Gastroesophageal sphincter (tissue), 4 donors: ENCODE data around the gene PTS. TPM values are rescaled to one million over a fixed set of nuclear protein-coding genes. Genes with fewer than 3 reads are reported as not detected.
"Not testable (repeated sequence)": the region's sequence is repeated elsewhere in the genome, so short reads cannot be mapped to it uniquely, and the experiment has no call there.

Experiments used
- ATAC-seq: fragments of 150-250 bp; one replicate; pipeline ENCODE4 v1.9.1; 2016; ENCODE audit warnings: mild to moderate bottlenecking, moderate library complexity
- H3K27ac ChIP-seq, 4 donors: fragments of 200-600 bp; sonication (generic) in 3 of 4; 1 replicate in 3 of 4; 2 replicates in 1 of 4; pipeline ENCODE4 v1.5.1; 2016 to 2019
- H3K27me3 ChIP-seq: fragments of 200-600 bp; sonication (generic); one replicate; pipeline ENCODE4 v1.5.1; 2019
- H3K36me3 ChIP-seq, 2 donors: fragments of 200-600 bp; sonication (generic); one replicate each; pipeline ENCODE4 v1.5.1; 2019; ENCODE audit warnings: control low read depth in 1 of 2
- H3K4me1 ChIP-seq, 3 donors: fragments of 200-600 bp; sonication (generic); 1 replicate in 2 of 3; 2 replicates in 1 of 3; pipeline ENCODE4 v1.5.1; 2016 to 2019; ENCODE audit warnings: control low read depth in 2 of 3
- H3K4me3 ChIP-seq, 2 donors: fragments of 200-600 bp; sonication (generic); one replicate each; pipeline ENCODE4 v1.5.1; 2019; ENCODE audit warnings: mild to moderate bottlenecking in 1 of 2, moderate library complexity in 1 of 2
- H3K9me3 ChIP-seq, 3 donors: fragments of 200-600 bp; sonication (generic); one replicate each; pipeline ENCODE4 v1.5.1; 2017 to 2019; ENCODE audit warnings: control low read depth in 2 of 3
- EP300 ChIP-seq: sonication (generic); formaldehyde crosslinking; IDR thresholded peaks from one replicate; pipeline ENCODE4 v1.6.1; 2017; ENCODE audit warnings: antibody characterized with exemption, mild to moderate bottlenecking
- POLR2A ChIP-seq, 2 donors: fragments of 450-650 bp; IDR thresholded peaks; one replicate each; pipeline ENCODE4 v1.6.1; 2017; ENCODE audit warnings: antibody characterized with exemption in 2 of 2, mild to moderate bottlenecking in 2 of 2, moderate library complexity in 1 of 2
- POLR2AphosphoS5 ChIP-seq: sonication (generic); formaldehyde crosslinking; IDR thresholded peaks from one replicate; pipeline ENCODE4 v1.6.1; 2017; ENCODE audit warnings: antibody characterized with exemption
- WGBS, 2 donors: methylation state at CpG; one replicate each; pipeline ENCODE4 v1.1.5; 2018; ENCODE audit warnings: low coverage in 1 of 2; 5-methylcytosine and 5-hydroxymethylcytosine counted together
- total RNA-seq, 4 donors: library from RNA; depleted of rRNA; stranded (reverse); fragments of >200 nt; gene quantifications; one replicate each; pipeline ENCODE4 v1.1.0, GENCODE V29; 2016
- TF ChIP-seq, protein P1 (sequence below), 4 experiments: fragments of 200-600 bp in 2 of 4; fragments of 450-650 bp in 2 of 4; sonication (generic) in 1 of 4; IDR thresholded peaks; one replicate each; pipeline ENCODE4 v1.5.1; 2017 to 2019; ENCODE audit warnings: antibody characterized with exemption in 4 of 4, mild to moderate bottlenecking in 2 of 4, moderate library complexity in 2 of 4

Gene PTS
- total RNA-seq, 4 donors from 2014 or later: 19.4 to 38.1 (median 23.3) TPM

DNA sequence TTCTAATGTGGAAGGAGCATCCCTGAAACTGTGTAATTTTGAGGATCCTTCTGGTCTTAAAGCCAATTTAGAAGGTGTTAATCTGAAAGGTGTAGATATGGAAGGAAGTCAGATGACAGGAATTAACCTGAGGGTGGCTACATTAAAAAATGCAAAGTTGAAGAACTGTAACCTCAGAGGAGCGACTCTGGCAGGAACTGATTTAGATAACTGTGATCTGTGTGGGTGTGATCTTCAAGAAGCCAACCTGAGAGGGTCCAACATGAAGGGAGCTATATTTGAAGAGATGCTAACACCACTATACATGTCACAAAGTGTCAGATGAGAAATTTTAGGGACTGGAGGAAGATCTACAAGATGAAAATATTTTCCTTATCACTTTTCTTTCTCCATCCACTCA lies 43.4 kb upstream of the PTS start:
- WGBS, 2 donors: 65 to 88% methylated on average over 1 of the region's 1 CpG
- Histone ChIP-seq H3K9me3 (no peaks in the 10 kb centered on the region), H3K27ac (no peak overlapping the region), H3K27me3 (no peaks in the 10 kb centered on the region), H3K4me1 (no peaks in the 10 kb centered on the region), H3K4me3 (no peak overlapping the region), H3K36me3 (no peaks in the 10 kb centered on the region)
- no peak for TF ChIP-seq POLR2AphosphoS5
- no peak for TF ChIP-seq POLR2A (IDR thresholded peaks at IDR 0.05)
- no peak for TF ChIP-seq EP300
- TF ChIP-seq, protein P1, sequence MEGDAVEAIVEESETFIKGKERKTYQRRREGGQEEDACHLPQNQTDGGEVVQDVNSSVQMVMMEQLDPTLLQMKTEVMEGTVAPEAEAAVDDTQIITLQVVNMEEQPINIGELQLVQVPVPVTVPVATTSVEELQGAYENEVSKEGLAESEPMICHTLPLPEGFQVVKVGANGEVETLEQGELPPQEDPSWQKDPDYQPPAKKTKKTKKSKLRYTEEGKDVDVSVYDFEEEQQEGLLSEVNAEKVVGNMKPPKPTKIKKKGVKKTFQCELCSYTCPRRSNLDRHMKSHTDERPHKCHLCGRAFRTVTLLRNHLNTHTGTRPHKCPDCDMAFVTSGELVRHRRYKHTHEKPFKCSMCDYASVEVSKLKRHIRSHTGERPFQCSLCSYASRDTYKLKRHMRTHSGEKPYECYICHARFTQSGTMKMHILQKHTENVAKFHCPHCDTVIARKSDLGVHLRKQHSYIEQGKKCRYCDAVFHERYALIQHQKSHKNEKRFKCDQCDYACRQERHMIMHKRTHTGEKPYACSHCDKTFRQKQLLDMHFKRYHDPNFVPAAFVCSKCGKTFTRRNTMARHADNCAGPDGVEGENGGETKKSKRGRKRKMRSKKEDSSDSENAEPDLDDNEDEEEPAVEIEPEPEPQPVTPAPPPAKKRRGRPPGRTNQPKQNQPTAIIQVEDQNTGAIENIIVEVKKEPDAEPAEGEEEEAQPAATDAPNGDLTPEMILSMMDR (IDR thresholded peaks at IDR 0.05): no peak
- no peak for ATAC-seq

DNA sequence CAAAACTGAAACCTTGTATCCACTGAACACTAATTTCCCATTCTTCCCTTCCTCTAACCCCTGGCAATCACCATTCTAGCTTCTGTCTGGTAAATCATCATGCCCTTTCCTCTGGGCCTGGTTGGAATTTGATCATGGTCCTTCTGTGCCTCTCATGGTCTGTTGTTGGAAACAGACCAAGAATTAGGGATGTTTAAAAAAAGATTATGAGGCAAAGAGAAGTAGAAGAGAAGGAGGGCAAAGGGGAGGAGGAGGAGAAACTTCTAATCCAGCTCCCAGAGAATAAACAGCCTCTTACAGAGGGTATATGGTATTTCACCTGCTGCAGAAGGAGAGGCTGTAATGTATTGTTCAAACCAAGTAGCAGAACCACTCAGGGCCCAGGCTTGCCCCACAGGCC lies 40.3 kb upstream of the PTS start:
- Histone ChIP-seq H3K36me3 (no peaks in the 10 kb centered on the region), H3K27ac (no peak overlapping the region), H3K27me3 (no peaks in the 10 kb centered on the region), H3K4me3 (no peak overlapping the region), H3K9me3 (no peaks in the 10 kb centered on the region), H3K4me1 (no peaks in the 10 kb centered on the region)
- TF ChIP-seq EP300 (no peak), POLR2A (IDR thresholded peaks at IDR 0.05) (no peak), POLR2AphosphoS5 (no peak)
- TF ChIP-seq, protein P1 (IDR thresholded peaks at IDR 0.05): no peak
- ATAC-seq: no peak

DNA sequence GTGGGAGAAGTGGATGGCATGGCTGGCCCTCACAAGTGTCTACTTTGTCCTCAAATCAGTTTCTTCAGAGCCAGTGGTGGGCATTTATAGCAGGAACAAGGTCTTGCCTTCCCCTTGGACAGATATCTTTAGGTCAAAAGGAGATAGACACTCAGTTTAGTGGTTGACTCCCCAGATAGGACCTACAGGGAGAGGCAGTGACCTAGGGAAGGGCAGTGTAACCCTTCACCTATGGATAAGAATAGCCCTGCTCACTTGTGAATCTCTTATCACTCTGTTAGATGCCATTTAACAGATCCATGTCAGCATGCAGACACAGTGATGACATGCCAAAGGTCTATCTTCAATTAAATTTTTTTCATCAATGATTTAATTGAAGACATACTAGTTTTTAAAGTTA lies 39.9 kb upstream of the PTS start:
- no peaks in the 10 kb centered on the region for H3K4me1 ChIP-seq
- ATAC-seq: no peak
- no peaks in the 10 kb centered on the region for H3K36me3 ChIP-seq
- no peaks in the 10 kb centered on the region for H3K27me3 ChIP-seq
- no peak overlapping the region for H3K27ac ChIP-seq
- H3K4me3 ChIP-seq: no peak overlapping the region
- no peaks in the 10 kb centered on the region for H3K9me3 ChIP-seq
- TF ChIP-seq POLR2A (IDR thresholded peaks at IDR 0.05) (no peak), EP300 (no peak), POLR2AphosphoS5 (no peak)
- TF ChIP-seq, protein P1 (IDR thresholded peaks at IDR 0.05): no peak

- not testable (repeated sequence) for H3K4me3 ChIP-seq, H3K27me3 ChIP-seq, H3K27ac ChIP-seq, ATAC-seq, H3K36me3 ChIP-seq, H3K9me3 ChIP-seq, H3K4me1 ChIP-seq
- 82% methylated on average over 2 to 11 of the region's 11 CpGs for WGBS, 2 donors
These were observed 31.1 kb upstream of the PTS start for GRCh38 chr11:112195113-112195512.

DNA sequence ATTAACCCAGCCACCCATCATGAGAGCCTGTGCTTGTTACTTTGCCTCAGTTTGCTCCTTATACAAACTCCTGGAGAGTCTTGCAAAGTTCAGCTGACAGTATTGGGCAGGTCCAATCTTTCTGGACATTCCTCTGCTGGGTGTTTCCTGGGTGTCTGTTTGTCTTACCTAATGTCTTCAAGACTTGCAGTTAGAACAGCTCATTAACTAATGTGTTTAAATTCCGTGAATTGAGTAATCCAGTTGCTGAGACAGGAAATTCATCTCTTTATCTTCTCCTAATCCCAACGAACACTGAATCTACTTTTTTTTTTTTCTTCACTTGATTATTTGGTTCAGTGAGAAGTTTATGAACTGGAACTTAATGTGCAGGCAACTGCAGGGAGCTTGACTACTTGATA lies 30.3 kb upstream of the PTS start:
- Histone ChIP-seq H3K27ac (no peak overlapping the region), H3K9me3 (no peaks in the 10 kb centered on the region), H3K36me3 (no peaks in the 10 kb centered on the region), H3K4me1 (no peaks in the 10 kb centered on the region), H3K27me3 (no peaks in the 10 kb centered on the region), H3K4me3 (no peak overlapping the region)
- ATAC-seq: peak; percentile 43
- TF ChIP-seq, protein P1 (IDR thresholded peaks at IDR 0.05): no peak
- TF ChIP-seq POLR2A (IDR thresholded peaks at IDR 0.05) (no peak), POLR2AphosphoS5 (no peak), EP300 (no peak)
- 25 to 36% methylated on average over 1 to 2 of the region's 2 CpGs for WGBS, 2 donors

DNA sequence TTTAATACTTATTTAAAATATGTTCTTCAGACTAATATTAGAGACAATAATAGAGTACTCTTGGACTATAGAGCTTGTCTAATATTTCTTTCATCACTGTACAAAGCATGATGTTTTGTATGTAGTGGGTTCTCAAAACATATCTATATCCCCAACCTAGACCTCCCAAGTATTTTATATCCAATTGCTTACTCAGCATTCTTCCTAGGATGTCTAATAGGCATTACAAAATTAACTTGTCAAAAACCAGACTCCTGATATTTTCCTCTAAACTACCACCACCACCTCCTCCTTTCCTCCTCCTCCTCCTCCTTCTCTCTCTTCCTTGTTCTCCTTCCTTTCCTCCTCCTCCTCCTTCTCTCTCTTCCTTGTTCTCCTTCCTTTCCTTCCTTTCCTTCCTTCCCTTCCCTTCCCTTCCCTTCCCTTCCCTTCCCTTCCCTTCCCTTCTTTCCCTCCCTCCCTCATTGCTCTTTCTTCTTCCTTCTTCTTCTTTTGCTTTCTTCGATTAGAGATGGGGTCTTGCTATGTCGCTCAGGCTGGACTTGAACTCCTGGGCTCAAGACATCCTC lies 29.6 kb upstream of the PTS start:
- Histone ChIP-seq H3K27me3 (no peaks in the 10 kb centered on the region), H3K27ac (no peak overlapping the region), H3K36me3 (no peaks in the 10 kb centered on the region), H3K4me1 (no peaks in the 10 kb centered on the region), H3K4me3 (no peak overlapping the region), H3K9me3 (no peaks in the 10 kb centered on the region)
- TF ChIP-seq POLR2AphosphoS5: no peak
- no peak for TF ChIP-seq POLR2A (IDR thresholded peaks at IDR 0.05)
- no peak for TF ChIP-seq EP300
- TF ChIP-seq, protein P1 (IDR thresholded peaks at IDR 0.05): no peak
- no peak for ATAC-seq
- WGBS, 2 donors: 80 to 100% methylated on average over 2 of the region's 2 CpGs

DNA sequence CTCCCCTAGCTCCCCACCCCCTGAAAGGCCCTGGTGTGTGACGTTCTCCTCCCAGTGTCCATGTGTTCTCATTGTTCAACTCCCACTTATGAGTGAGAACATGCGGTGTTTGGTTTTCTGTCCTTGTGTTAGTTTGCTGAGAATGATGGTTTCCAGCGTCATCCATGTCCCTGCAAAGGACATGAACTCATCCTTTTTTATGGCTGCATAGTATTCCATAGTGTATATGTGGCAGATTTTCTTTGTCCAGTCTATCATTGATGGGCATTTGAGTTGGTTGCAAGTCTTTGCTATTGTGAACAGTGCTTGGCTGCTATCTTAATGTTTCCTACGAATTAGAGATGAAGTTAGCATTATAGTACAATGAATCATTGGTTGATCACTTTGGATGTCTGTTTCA lies 27.1 kb upstream of the PTS start:
- not testable (repeated sequence) for H3K27me3 ChIP-seq, H3K4me1 ChIP-seq, H3K4me3 ChIP-seq, ATAC-seq, H3K27ac ChIP-seq, H3K9me3 ChIP-seq
- peaks cover 0 to 13% of the 10 kb centered on the region in 2 donors for H3K36me3 ChIP-seq
- 87 to 100% methylated on average over 1 to 4 of the region's 4 CpGs for WGBS, 2 donors
